ENCODE results near the gene SLMAP. TPM values are rescaled to one million over a fixed set of nuclear protein-coding genes. Genes with fewer than 3 reads are reported as not detected.
A peak's percentile ranks its signal among the peaks of the same experiment; 100 is the strongest.

Gene SLMAP
- polyA plus RNA-seq, 1 donor (not counting 4 experiments of a cell fraction or from before 2014, with no cell fraction given), result 58.0 TPM

- H3K36me3 ChIP-seq (ENCODE audit: control insufficient read depth in 2 of 2, extremely low read depth in 1 of 2, insufficient read depth in 2 of 2, low read length in 2 of 2), result no peaks in the 10 kb centered on the region
- H3K9me3 ChIP-seq (ENCODE audit: control insufficient read depth, low read depth, low read length), result no peaks in the 10 kb centered on the region
- H2AFZ ChIP-seq (ENCODE audit: control insufficient read depth, low read length), result no peak overlapping the region
- H3K9ac ChIP-seq (ENCODE audit: control insufficient read depth, extremely low read depth, insufficient read depth, low read length), result no peak overlapping the region
- H4K20me1 ChIP-seq (ENCODE audit: control insufficient read depth, extremely low read depth, insufficient read depth, low read length), result peaks cover 7% of the 10 kb centered on the region
- peaks cover 27% of the 10 kb centered on the region for H3K4me1 ChIP-seq (ENCODE audit: control insufficient read depth, extremely low read depth, insufficient read depth, low read length)
- peaks cover 95% of the 10 kb centered on the region for H3K79me2 ChIP-seq (ENCODE audit: control insufficient read depth, insufficient read depth, low read length)
- no peak overlapping the region for H3K27ac ChIP-seq (ENCODE audit: control insufficient read depth, insufficient read depth, low read length)
- no peak for DNase-seq (ENCODE audit: low read depth, low spot score)
- TF ChIP-seq, protein P1, sequence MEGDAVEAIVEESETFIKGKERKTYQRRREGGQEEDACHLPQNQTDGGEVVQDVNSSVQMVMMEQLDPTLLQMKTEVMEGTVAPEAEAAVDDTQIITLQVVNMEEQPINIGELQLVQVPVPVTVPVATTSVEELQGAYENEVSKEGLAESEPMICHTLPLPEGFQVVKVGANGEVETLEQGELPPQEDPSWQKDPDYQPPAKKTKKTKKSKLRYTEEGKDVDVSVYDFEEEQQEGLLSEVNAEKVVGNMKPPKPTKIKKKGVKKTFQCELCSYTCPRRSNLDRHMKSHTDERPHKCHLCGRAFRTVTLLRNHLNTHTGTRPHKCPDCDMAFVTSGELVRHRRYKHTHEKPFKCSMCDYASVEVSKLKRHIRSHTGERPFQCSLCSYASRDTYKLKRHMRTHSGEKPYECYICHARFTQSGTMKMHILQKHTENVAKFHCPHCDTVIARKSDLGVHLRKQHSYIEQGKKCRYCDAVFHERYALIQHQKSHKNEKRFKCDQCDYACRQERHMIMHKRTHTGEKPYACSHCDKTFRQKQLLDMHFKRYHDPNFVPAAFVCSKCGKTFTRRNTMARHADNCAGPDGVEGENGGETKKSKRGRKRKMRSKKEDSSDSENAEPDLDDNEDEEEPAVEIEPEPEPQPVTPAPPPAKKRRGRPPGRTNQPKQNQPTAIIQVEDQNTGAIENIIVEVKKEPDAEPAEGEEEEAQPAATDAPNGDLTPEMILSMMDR (optimal IDR thresholded peaks at IDR 0.05 in 1 of 3, IDR thresholded peaks at IDR 0.05 in 1 of 3, conservative IDR thresholded peaks at IDR 0.05 in 1 of 3; ENCODE audit: extremely low read depth in 1 of 3, insufficient read depth in 2 of 3, low read length in 3 of 3), result no peak
- no peak for TF ChIP-seq EZH2 (IDR thresholded peaks at IDR 0.05; ENCODE audit: low read length)
- no peak overlapping the region for H3K4me2 ChIP-seq (ENCODE audit: control insufficient read depth, extremely low read depth, insufficient read depth, low read depth, low read length)
- FAIRE-seq, result no peak
- no peak overlapping the region for H3K4me3 ChIP-seq (ENCODE audit: control insufficient read depth in 2 of 3, extremely low read depth in 1 of 3, insufficient read depth in 2 of 3, low read depth in 1 of 3, low read length in 3 of 3)
- H3K9me1 ChIP-seq (ENCODE audit: control insufficient read depth, extremely low read depth, insufficient read depth, low read length), result no peaks in the 10 kb centered on the region
- dilution Hi-C loops (cut with MboI; ENCODE audit: extremely low pct_ligation_motif_present, low sequenced_read_pairs), result no loop called here
- no peaks in the 10 kb centered on the region for H3K27me3 ChIP-seq (ENCODE audit: control insufficient read depth, extremely low read depth, insufficient read depth, low read length)
Observed at GRCh38 chr3:57794951-57795350, 38.8 kb downstream of the SLMAP start.

GRCh38 chr3:57796261-57796660 is 40.2 kb downstream of the SLMAP start:
- Histone ChIP-seq H3K9me1 (ENCODE audit: control insufficient read depth, extremely low read depth, insufficient read depth, low read length) (no peaks in the 10 kb centered on the region), H3K4me2 (ENCODE audit: control insufficient read depth, extremely low read depth, insufficient read depth, low read depth, low read length) (peak overlapping the region; percentile 59), H3K27ac (ENCODE audit: control insufficient read depth, insufficient read depth, low read length) (peak overlapping the region; percentile 58), H3K4me1 (ENCODE audit: control insufficient read depth, extremely low read depth, insufficient read depth, low read length) (peaks cover 31% of the 10 kb centered on the region), H3K9me3 (ENCODE audit: control insufficient read depth, low read depth, low read length) (no peaks in the 10 kb centered on the region), H3K36me3 (ENCODE audit: control insufficient read depth in 2 of 2, extremely low read depth in 1 of 2, insufficient read depth in 2 of 2, low read length in 2 of 2) (no peaks in the 10 kb centered on the region), H3K9ac (ENCODE audit: control insufficient read depth, extremely low read depth, insufficient read depth, low read length) (no peak overlapping the region), H3K27me3 (ENCODE audit: control insufficient read depth, extremely low read depth, insufficient read depth, low read length) (no peaks in the 10 kb centered on the region), H3K4me3 (ENCODE audit: control insufficient read depth in 2 of 3, extremely low read depth in 1 of 3, insufficient read depth in 2 of 3, low read depth in 1 of 3, low read length in 3 of 3) (no peak overlapping the region), H4K20me1 (ENCODE audit: control insufficient read depth, extremely low read depth, insufficient read depth, low read length) (peaks cover 7% of the 10 kb centered on the region), H3K79me2 (ENCODE audit: control insufficient read depth, insufficient read depth, low read length) (peaks cover 95% of the 10 kb centered on the region), H2AFZ (ENCODE audit: control insufficient read depth, low read length) (no peak overlapping the region)
- dilution Hi-C loops (cut with MboI; ENCODE audit: extremely low pct_ligation_motif_present, low sequenced_read_pairs), result no loop called here
- DNase-seq (ENCODE audit: low read depth, low spot score) (no peak), FAIRE-seq (peak; percentile 78)
- TF ChIP-seq, protein P1 (optimal IDR thresholded peaks at IDR 0.05 in 1 of 3, IDR thresholded peaks at IDR 0.05 in 1 of 3, conservative IDR thresholded peaks at IDR 0.05 in 1 of 3; ENCODE audit: extremely low read depth in 1 of 3, insufficient read depth in 2 of 3, low read length in 3 of 3), result no peak
- no peak for TF ChIP-seq EZH2 (IDR thresholded peaks at IDR 0.05; ENCODE audit: low read length)
